SU-DHL-6 (cell line): Measurements from ENCODE around the gene EEPD1.

Source experiments
- CTCF ChIP-seq: fragments of 200-600 bp; sonication (generic); IDR thresholded peaks from one replicate; pipeline ENCODE4 v1.5.1; 2017; ENCODE audit warnings: antibody characterized with exemption, mild to moderate bottlenecking, low read length, moderate library complexity; ENCODE audit not compliant: insufficient read depth, poor library complexity, severe bottlenecking
- EZH2phosphoT487 ChIP-seq: fragments of 200-600 bp; sonication (generic), shearing (Covaris generic); conservative IDR thresholded peaks from 2 replicates; pipeline ENCODE4 v1.6.1; 2018; ENCODE audit warnings: mild to moderate bottlenecking, antibody characterized with exemption, low read length, moderate library complexity, mixed read lengths

- no peak for TF ChIP-seq CTCF
- TF ChIP-seq EZH2phosphoT487, result no peak
Measured at GRCh38 chr7:36338256-36338655, 185.2 kb downstream of the EEPD1 start.
